Adrenal gland (tissue), 5 donors: Measurements from ENCODE around the gene EPHA6.

Experiments
- CTCF ChIP-seq, 6 experiments: fragments of 450-650 bp in 4 of 6; fragments of 200-600 bp in 2 of 6; sonication (generic) in 1 of 6; IDR thresholded peaks; 1 replicate in 5 of 6; 2 replicates in 1 of 6; pipeline versions ENCODE4 v1.5.1 to v1.8.0; 2016 to 2021; ENCODE audit warnings: antibody characterized with exemption in 6 of 6, mild to moderate bottlenecking in 2 of 6, moderate library complexity in 1 of 6
- POLR2A ChIP-seq, 2 donors: fragments of 450-650 bp; IDR thresholded peaks; one replicate each; pipeline ENCODE4 v1.6.1; 2017; ENCODE audit warnings: antibody characterized with exemption in 2 of 2, mild to moderate bottlenecking in 2 of 2, moderate library complexity in 1 of 2
- donor health status: DM: no; HTN: no; CAD: no.

GRCh38 chr3:97736928-97737327, 922.5 kb downstream of the EPHA6 start:
- TF ChIP-seq CTCF (IDR thresholded peaks at IDR 0.05) (no peak), POLR2A (IDR thresholded peaks at IDR 0.05) (no peak)
